Astrocyte of the spinal cord (primary cell): Measurements from ENCODE around the gene TMUB2.
"Not testable (repeated sequence)": the region's sequence is repeated elsewhere in the genome, so short reads cannot be mapped to it uniquely, and the experiment has no call there.

Experiments
- DNase-seq: peaks from one replicate; pipeline ENCODE4 v3.0.0; 2011; ENCODE audit warnings: low read depth, low spot score
- H3K4me3 ChIP-seq: 2 replicates; pipeline ENCODE4 v1.5.1; 2011; ENCODE audit warnings: low read depth, mild to moderate bottlenecking, low read length, moderate library complexity
- CTCF ChIP-seq: IDR thresholded peaks from 2 replicates; pipeline ENCODE4 v1.5.1; 2012; ENCODE audit warnings: low read depth, mild to moderate bottlenecking, low read length, inconsistent platforms
- in situ Hi-C: cut with HindIII; loops from 2 replicates; pipeline ENCODE4 v1.10.0; 2017; ENCODE audit warnings: low sequenced_read_pairs

Gene TMUB2

GRCh38 chr17:44186307-44187130, at the start of gene TMUB2:
TSS of gene TMUB2 (plus strand) at chr17:44186972. CDS start at chr17:44187709, 737 bp downstream.
- H3K4me3 ChIP-seq = peak within 1 kb of the TSS; percentile 99
- in situ Hi-C loops = no loop called here
- peak; percentile 100 for DNase-seq
- no peak for TF ChIP-seq CTCF

GRCh38 chr17:44137891-44138709, 48.7 kb upstream of the TMUB2 start:
- TF ChIP-seq CTCF = no peak
- in situ Hi-C loops = no loop called here
- peak; percentile 100 for DNase-seq
- no peak overlapping the region for H3K4me3 ChIP-seq

GRCh38 chr17:44143921-44144320, 42.9 kb upstream of the TMUB2 start:
- H3K4me3 ChIP-seq, in situ Hi-C loops, DNase-seq: not testable (repeated sequence)

GRCh38 chr17:44144966-44145739, 41.6 kb upstream of the TMUB2 start:
- no peak for DNase-seq
- in situ Hi-C loops = no loop called here
- H3K4me3 ChIP-seq = no peak overlapping the region
- no peak for TF ChIP-seq CTCF

- no peak overlapping the region for H3K4me3 ChIP-seq
- in situ Hi-C loops = no loop called here
- no peak for DNase-seq
- no peak for TF ChIP-seq CTCF
Measured at GRCh38 chr17:44146375-44147346, 40.1 kb upstream of the TMUB2 start.

GRCh38 chr17:44147812-44148211, 39.0 kb upstream of the TMUB2 start:
- in situ Hi-C loops = no loop called here
- DNase-seq = no peak
- no peak for TF ChIP-seq CTCF
- no peak overlapping the region for H3K4me3 ChIP-seq

GRCh38 chr17:44149066-44149465, 37.7 kb upstream of the TMUB2 start:
- in situ Hi-C loops, DNase-seq, H3K4me3 ChIP-seq: not testable (repeated sequence)
